ENCODE measurements around the gene KCNG2. TPM values are rescaled to one million over a fixed set of nuclear protein-coding genes. Genes with fewer than 3 reads are reported as not detected.

KCNG2 gene
- total and polyA plus RNA-seq, 2 of the 13 experiments (the other 11 are each of a cell fraction or from before 2014, with no cell fraction given): not detected

DNA sequence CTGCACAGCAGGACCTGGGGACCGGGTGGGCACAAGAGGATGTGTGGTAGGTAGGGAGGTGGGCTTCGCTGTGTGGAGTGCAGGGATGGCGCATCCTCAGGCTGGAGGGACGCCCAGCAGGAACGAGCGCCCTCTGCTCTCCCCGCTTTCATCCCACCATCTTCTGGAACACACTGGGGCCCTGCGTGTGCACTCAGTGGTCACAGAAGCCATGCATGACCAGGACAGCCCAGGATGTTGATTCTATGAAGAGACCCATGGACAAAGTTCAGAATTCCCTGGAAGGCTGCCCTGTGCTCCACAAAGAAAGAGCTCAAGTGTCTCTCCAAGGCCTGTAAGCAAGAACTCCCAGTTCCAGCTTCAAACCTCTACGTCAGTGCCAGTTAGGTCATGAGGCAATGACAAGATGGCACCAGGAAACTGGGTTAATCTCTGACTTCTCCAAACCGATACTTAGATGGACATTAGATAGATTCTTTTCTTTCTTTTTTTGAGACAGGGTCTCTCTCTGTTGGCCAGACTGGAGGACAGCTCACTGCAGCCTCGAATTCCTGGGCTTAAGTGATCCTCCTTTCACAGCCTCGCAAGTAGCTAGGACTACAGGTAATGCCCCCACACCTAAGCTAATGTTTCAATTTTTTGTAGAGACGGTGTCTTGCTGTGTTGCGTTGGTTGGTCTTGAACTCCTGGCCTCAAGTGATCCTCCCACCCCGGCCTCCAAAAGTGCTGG, 150.3 kb downstream of the KCNG2 start (continued):
- TF ChIP-seq RXRB (CRISPR knock-in tag; IDR thresholded peaks at IDR 0.05; ENCODE audit: borderline replicate concordance): peak; percentile 82
- TF ChIP-seq, protein P1, sequence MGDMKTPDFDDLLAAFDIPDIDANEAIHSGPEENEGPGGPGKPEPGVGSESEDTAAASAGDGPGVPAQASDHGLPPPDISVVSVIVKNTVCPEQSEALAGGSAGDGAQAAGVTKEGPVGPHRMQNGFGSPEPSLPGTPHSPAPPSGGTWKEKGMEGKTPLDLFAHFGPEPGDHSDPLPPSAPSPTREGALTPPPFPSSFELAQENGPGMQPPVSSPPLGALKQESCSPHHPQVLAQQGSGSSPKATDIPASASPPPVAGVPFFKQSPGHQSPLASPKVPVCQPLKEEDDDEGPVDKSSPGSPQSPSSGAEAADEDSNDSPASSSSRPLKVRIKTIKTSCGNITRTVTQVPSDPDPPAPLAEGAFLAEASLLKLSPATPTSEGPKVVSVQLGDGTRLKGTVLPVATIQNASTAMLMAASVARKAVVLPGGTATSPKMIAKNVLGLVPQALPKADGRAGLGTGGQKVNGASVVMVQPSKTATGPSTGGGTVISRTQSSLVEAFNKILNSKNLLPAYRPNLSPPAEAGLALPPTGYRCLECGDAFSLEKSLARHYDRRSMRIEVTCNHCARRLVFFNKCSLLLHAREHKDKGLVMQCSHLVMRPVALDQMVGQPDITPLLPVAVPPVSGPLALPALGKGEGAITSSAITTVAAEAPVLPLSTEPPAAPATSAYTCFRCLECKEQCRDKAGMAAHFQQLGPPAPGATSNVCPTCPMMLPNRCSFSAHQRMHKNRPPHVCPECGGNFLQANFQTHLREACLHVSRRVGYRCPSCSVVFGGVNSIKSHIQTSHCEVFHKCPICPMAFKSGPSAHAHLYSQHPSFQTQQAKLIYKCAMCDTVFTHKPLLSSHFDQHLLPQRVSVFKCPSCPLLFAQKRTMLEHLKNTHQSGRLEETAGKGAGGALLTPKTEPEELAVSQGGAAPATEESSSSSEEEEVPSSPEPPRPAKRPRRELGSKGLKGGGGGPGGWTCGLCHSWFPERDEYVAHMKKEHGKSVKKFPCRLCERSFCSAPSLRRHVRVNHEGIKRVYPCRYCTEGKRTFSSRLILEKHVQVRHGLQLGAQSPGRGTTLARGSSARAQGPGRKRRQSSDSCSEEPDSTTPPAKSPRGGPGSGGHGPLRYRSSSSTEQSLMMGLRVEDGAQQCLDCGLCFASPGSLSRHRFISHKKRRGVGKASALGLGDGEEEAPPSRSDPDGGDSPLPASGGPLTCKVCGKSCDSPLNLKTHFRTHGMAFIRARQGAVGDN (CRISPR knock-in tag; IDR thresholded peaks at IDR 0.05): peak; percentile 89
- TF ChIP-seq, protein P2, sequence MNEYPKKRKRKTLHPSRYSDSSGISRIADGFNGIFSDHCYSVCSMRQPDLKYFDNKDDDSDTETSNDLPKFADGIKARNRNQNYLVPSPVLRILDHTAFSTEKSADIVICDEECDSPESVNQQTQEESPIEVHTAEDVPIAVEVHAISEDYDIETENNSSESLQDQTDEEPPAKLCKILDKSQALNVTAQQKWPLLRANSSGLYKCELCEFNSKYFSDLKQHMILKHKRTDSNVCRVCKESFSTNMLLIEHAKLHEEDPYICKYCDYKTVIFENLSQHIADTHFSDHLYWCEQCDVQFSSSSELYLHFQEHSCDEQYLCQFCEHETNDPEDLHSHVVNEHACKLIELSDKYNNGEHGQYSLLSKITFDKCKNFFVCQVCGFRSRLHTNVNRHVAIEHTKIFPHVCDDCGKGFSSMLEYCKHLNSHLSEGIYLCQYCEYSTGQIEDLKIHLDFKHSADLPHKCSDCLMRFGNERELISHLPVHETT (CRISPR knock-in tag; conservative IDR thresholded peaks at IDR 0.05): no peak
- TF ChIP-seq ZNF766 (CRISPR knock-in tag; IDR thresholded peaks at IDR 0.05; ENCODE audit: borderline replicate concordance): no peak
- TF ChIP-seq PRMT3 (CRISPR knock-in tag; IDR thresholded peaks at IDR 0.05; ENCODE audit: borderline replicate concordance, low read depth): no peak
- peak; percentile 44; the same call in 1 of the 2 replicates for TF ChIP-seq NR2C2 (CRISPR knock-in tag; IDR thresholded peaks at IDR 0.05; ENCODE audit: borderline replicate concordance)
- TF ChIP-seq SP5 (CRISPR knock-in tag; IDR thresholded peaks at IDR 0.05; ENCODE audit: borderline replicate concordance, low read depth): no peak
- peak; percentile 49; the same call in 1 of the 2 replicates for TF ChIP-seq ZNF12 (CRISPR knock-in tag; IDR thresholded peaks at IDR 0.05)
- TF ChIP-seq, protein P3, sequence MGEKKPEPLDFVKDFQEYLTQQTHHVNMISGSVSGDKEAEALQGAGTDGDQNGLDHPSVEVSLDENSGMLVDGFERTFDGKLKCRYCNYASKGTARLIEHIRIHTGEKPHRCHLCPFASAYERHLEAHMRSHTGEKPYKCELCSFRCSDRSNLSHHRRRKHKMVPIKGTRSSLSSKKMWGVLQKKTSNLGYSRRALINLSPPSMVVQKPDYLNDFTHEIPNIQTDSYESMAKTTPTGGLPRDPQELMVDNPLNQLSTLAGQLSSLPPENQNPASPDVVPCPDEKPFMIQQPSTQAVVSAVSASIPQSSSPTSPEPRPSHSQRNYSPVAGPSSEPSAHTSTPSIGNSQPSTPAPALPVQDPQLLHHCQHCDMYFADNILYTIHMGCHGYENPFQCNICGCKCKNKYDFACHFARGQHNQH (CRISPR knock-in tag; IDR thresholded peaks at IDR 0.05): peak; percentile 63; the same call in 1 of the 2 replicates
- no peak for TF ChIP-seq REL (CRISPR knock-in tag; conservative IDR thresholded peaks at IDR 0.05)
- TF ChIP-seq ELF3 (CRISPR knock-in tag; IDR thresholded peaks at IDR 0.05): peak; percentile 82
- TF ChIP-seq, protein P4, sequence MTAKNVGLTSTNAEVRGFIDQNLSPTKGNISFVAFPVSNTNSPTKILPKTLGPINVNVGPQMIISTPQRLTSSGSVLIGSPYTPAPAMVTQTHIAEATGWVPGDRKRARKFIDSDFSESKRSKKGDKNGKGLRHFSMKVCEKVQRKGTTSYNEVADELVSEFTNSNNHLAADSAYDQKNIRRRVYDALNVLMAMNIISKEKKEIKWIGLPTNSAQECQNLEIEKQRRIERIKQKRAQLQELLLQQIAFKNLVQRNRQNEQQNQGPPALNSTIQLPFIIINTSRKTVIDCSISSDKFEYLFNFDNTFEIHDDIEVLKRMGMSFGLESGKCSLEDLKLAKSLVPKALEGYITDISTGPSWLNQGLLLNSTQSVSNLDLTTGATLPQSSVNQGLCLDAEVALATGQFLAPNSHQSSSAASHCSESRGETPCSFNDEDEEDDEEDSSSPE (CRISPR knock-in tag; IDR thresholded peaks at IDR 0.05): no peak
- TF ChIP-seq, protein P5, sequence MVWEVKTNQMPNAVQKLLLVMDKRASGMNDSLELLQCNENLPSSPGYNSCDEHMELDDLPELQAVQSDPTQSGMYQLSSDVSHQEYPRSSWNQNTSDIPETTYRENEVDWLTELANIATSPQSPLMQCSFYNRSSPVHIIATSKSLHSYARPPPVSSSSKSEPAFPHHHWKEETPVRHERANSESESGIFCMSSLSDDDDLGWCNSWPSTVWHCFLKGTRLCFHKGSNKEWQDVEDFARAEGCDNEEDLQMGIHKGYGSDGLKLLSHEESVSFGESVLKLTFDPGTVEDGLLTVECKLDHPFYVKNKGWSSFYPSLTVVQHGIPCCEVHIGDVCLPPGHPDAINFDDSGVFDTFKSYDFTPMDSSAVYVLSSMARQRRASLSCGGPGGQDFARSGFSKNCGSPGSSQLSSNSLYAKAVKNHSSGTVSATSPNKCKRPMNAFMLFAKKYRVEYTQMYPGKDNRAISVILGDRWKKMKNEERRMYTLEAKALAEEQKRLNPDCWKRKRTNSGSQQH (CRISPR knock-in tag; IDR thresholded peaks at IDR 0.05; ENCODE audit: low read depth): no peak
- TF ChIP-seq HIVEP1 (CRISPR knock-in tag; IDR thresholded peaks at IDR 0.05): peak; percentile 34; the same call in 1 of the 2 replicates
- peak; percentile 59 for TF ChIP-seq NR2F6 (IDR thresholded peaks at IDR 0.05)
- peak; percentile 73 for TF ChIP-seq NR2F6 (CRISPR knock-in tag; IDR thresholded peaks at IDR 0.05)
- TF ChIP-seq TP53 (CRISPR knock-in tag; conservative IDR thresholded peaks at IDR 0.05): no peak
- peak; percentile 83 for TF ChIP-seq FOXA3 (CRISPR knock-in tag; IDR thresholded peaks at IDR 0.05)
- TF ChIP-seq RXRA (CRISPR knock-in tag; IDR thresholded peaks at IDR 0.05): peak; percentile 72; the same call in 1 of the 2 replicates
- TF ChIP-seq HNF4A (CRISPR knock-in tag; IDR thresholded peaks at IDR 0.05): peak; percentile 83

Data from HepG2 (cell line).